LNCaP clone FGC (cell line): ENCODE measurements around the gene TNNT2.

Experiments used
- DNase-seq: peaks from one replicate; pipeline ENCODE4 v3.0.0-alpha.2; 2011; ENCODE audit warnings: low read depth
- H3K4me3 ChIP-seq: 2 replicates; pipeline ENCODE4 v1.5.1; 2011; ENCODE audit warnings: mild to moderate bottlenecking, low read depth, low read length, control low read depth
- TF ChIP-seq, protein P1 (sequence below): IDR thresholded peaks from 2 replicates; pipeline ENCODE4 v1.5.1; 2012; ENCODE audit warnings: mild to moderate bottlenecking; ENCODE audit not compliant: control insufficient read depth, insufficient read depth; ENCODE audit errors: extremely low read depth

TNNT2 gene

DNA sequence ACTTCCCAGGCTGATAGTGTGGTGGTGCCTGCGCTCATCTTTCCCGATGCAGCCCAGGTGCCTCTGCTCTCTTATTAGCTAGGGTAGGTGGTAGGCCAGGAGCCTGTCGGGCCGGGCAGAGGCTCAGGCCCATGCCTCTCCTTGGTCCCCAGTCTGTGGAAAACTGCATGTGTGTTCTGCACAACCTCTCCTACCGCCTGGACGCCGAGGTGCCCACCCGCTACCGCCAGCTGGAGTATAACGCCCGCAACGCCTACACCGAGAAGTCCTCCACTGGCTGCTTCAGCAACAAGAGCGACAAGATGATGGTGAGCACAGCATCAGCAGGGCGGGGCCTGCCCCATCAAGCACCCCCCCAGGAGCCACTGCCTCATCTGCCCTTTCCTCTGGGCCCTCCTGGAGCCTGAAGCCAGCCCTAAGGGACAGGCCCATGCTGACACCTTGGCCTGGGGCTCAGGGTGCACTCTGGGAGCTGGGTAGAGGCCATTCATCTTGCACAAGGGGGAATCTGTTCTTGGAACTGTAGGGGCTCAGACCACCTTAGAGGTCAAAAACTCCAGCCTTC is 55.6 kb downstream of the TNNT2 start:
- no peak overlapping the region for H3K4me3 ChIP-seq
- no peak for DNase-seq
- TF ChIP-seq, protein P1, sequence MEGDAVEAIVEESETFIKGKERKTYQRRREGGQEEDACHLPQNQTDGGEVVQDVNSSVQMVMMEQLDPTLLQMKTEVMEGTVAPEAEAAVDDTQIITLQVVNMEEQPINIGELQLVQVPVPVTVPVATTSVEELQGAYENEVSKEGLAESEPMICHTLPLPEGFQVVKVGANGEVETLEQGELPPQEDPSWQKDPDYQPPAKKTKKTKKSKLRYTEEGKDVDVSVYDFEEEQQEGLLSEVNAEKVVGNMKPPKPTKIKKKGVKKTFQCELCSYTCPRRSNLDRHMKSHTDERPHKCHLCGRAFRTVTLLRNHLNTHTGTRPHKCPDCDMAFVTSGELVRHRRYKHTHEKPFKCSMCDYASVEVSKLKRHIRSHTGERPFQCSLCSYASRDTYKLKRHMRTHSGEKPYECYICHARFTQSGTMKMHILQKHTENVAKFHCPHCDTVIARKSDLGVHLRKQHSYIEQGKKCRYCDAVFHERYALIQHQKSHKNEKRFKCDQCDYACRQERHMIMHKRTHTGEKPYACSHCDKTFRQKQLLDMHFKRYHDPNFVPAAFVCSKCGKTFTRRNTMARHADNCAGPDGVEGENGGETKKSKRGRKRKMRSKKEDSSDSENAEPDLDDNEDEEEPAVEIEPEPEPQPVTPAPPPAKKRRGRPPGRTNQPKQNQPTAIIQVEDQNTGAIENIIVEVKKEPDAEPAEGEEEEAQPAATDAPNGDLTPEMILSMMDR = no peak

DNA sequence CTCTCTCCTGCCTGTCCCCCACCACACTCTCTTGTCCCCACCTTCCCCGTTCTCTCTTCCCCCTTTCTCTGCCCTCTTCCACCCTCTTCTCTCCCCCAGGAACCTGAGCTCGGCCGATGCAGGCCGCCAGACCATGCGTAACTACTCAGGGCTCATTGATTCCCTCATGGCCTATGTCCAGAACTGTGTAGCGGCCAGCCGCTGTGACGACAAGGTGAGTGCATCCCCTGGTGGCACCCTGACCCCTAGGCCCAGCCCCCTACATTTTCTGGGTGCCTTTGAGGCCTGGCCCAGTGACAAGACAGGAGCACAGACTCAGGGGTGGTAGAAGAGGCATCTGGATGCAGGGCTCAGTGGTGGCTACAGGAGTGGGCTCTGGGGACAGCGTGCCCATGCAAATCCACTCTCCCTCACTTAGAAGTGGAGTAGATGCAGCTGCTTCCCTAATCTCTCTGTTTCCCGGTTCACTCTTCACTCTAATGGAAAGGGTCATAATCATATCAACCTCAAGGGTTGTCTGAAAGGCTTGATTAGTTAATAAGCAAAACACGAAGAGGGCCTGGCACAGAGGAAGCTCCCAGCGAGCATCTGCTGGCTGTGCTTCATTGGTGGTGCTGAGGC is 57.2 kb downstream of the TNNT2 start:
- no peak for DNase-seq
- no peak overlapping the region for H3K4me3 ChIP-seq
- TF ChIP-seq, protein P1 = no peak

GRCh38 chr1:201319631-201320030 is 57.8 kb downstream of the TNNT2 start:
- H3K4me3 ChIP-seq = no peak overlapping the region
- DNase-seq = no peak
- TF ChIP-seq, protein P1 = no peak

GRCh38 chr1:201318504-201319340 is 58.8 kb downstream of the TNNT2 start:
- TF ChIP-seq, protein P1 = no peak
- no peak for DNase-seq
- no peak overlapping the region for H3K4me3 ChIP-seq

GRCh38 chr1:201317551-201317950 is 59.9 kb downstream of the TNNT2 start:
- TF ChIP-seq, protein P1 = no peak
- H3K4me3 ChIP-seq = no peak overlapping the region
- no peak for DNase-seq

- DNase-seq = no peak
- no peak overlapping the region for H3K4me3 ChIP-seq
- TF ChIP-seq, protein P1 = no peak
Measured at GRCh38 chr1:201316556-201316955, 60.9 kb downstream of the TNNT2 start.
